ENCODE data around the gene FRMD8.
"Not testable (repeated sequence)": the region's sequence is repeated elsewhere in the genome, so short reads cannot be mapped to it uniquely, and the experiment has no call there.

The FRMD8 gene

DNA sequence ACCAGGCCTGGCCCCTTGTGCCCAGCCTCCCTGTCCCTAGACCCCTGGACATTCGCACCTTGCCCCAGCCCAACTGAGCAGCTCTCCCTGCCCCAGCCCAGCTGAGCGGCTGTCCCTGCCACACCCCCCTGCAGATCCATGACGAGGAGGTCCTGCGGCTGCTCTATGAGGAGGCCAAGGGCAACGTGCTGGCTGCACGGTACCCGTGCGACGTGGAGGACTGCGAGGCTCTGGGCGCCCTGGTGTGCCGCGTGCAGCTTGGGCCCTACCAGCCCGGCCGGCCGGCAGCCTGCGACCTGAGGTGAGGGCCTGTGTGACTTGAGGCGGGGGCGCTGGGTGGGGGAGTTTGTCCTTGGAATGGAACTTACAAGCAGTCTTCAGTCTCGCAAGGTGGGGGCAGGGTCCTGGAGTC, 7.7 kb downstream of the FRMD8 start:
- no peak for DNase-seq

DNA sequence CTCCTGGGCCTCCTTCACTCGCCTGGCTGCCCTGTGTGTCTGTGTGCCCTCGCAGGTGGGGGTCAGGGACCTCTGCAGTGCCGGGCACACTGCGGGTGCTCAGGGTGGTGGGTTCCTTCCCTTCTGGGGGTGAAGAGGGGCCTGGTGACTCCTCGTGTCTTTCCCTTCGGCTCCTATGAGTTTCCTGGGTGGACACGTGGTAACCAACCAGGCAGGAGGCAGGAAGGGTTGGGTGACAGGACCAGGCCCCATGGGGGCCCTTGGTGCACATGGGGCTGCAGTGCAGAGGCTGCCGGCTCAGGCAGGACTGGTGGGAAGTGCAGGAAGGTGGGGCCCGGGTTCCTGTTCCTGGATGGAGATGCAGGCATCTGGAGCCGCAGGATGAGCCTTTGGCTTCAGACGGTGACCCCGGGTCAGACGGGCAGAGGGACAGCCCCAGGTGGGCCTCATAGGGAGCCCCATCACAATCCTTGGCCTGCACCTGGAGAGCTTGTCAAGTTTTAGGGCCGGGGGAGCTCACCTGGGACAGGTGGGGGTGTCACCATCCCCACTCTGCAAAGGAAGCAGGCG, 9.6 kb downstream of the FRMD8 start:
- DNase-seq, result no peak

GRCh38 chr11:65396769-65397745, 10.6 kb downstream of the FRMD8 start:
- no peak for DNase-seq

DNA sequence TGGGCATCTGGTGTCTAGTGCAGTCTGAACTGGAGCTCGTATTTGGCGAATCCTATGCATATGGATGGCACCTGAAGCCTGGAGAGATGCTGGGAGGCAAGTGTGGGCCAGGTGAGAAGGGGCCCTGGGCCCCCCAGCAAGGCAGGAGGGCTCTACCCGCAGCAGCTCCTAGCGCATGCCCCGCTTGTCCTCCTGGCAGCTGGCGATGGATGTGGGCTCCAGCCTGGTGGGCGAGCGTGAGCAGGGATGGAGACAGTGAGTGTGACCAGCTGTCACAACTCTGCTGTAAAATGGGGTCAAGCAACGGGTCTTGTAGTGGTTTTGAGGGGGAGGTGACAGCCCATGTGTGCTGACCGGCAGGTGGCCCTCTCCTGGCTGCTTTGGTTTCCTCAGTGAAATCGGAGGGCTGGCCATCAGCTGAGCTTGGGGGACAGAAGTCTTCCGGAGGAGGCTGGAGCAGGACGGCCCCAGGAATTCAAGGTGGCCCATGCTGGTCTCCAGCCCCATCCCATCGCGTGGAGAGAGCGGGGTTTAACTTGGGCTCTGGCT, 12.0 kb downstream of the FRMD8 start:
- DNase-seq, result no peak

DNA sequence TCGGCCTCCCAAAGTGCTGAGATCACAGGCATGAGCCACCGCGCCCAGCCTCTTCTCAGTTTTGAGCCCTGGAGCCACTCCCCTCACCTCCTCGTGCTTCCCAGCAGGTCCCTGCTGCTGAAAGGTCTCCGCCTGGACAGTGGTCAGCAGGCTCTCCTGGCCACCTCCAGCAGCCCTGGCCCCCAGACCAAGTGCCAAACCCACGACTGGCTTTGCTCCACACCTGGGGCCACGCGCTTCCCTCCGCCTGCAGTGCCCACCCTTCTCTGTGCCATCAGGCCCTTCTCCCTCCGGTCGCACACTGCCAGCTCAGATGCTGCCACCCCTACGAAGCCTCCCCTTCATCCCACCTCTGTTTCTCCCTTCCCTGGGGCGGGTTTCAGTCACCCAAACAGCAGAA, 12.8 kb downstream of the FRMD8 start:
- no peak for DNase-seq

DNA sequence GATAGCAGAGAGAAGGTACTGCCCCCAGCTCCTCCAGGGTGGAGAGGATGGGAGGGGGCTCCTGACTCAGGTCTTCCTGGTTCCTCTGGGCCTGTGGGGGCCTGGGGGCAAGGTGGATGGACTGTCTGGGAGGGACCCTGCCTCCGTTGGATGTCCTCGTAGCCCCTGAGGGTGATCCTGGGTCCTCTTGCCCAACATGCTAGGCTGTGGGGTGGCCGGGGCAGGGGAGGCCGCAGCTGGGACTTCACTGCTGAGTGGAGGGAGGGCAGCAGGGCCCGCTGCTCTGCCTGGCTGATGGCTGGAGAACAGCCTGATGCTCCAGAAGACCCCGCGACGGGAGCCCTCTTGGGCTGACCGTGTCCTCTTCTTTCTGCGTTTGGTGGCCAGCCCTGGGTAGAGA, 13.4 kb downstream of the FRMD8 start:
- no peak for DNase-seq

GRCh38 chr11:65400307-65401072, 14.1 kb downstream of the FRMD8 start:
- no peak for DNase-seq

DNA sequence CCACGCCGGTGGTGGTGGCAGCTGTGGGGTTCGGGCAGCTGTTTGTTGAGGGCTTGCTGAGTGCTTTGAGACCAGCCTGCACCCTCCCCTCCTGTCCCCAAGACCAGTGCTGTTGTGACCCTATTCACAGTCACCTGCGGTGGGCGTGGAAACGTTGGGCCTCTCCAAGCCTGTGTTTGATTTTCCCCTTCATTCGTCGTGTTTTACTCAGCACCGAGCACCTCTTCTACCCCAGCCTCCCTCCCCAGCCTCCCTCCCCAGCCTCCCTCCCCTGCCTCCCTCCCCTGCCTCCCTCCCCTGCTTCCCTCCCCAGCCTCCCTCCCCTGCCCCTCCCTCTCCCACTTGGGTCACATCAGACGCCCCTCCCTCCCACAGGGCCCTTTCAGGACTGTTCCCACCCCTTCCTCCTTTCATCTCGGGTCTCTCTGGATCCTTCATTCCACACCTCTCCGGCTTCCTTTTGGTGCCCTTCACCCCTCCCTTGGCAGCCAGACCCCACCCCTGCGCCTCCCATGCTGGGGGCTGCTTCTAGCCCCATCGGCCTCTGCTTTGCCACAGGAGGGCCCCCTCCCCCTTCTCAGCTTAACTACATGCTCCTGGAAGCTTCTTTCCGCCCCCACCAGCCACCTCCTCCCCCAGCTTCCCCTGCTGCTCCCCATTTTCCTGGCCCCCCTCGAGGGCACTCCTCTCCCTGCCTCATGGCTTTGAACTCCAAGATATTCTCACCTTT, 14.8 kb downstream of the FRMD8 start:
- no peak for DNase-seq

DNA sequence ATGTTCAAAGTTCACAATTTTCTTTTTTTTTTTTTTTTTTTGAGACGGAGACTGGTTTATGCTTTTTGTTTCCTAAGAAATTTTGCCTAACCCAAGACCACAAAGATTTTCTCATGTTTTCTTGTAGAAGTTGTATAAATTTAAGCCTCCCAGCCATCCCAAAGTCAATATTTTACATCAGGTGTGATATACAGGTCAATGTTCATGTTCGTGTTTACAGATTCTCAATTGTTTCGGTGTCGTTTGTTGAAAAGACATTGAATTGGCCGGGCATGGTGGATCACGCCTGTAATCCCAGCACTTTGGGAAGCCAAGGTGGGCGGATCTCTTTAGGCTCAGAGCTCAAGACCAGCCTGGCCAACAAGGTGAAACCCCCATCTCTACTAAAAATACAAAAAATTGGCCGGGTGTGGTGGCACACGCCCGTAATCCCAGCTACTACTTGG, 15.4 kb downstream of the FRMD8 start:
- no peak for DNase-seq

DNA sequence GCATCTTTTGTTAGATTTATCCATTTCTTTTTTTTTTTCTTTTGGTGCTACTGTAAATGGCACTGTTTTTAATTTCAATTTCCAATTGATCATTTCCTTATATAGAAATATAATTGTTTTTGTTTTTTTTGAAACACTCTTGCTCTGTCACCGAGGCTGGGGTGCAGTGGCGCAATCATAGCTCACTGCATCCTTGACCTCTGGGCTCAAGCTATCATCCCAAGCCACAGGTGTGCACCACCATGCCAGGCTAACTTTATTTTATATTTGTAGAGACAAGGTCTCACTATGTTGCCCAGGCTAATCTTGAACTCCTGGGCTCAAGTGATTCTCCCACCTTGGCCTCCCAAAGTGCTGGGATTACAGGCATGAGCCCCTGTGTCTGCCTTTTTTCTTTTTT, 16.4 kb downstream of the FRMD8 start:
- DNase-seq, result no peak

- DNase-seq, result peak; percentile 13 to 59
Observed at GRCh38 chr11:65403607-65404121, 17.2 kb downstream of the FRMD8 start.

DNA sequence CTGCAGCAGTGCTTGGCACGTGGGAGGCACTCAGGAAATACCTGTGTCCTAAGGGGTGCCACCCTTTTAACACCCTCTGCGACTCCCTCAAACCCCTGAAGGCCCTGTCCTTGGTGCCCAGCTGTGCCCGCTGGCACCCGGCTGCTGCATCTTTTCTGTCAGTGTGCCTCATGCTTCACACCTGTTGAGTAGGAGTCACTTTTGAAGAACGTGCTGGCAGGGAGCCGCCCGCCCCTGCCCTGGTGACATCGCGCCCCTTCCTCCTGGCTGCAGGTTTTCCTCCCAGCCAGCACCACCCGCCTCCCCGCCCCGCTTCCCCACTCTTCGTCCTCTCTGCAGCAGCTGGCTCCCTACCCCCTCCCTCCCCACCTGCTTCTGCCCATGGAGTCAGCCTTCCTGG, 17.8 kb downstream of the FRMD8 start:
- DNase-seq, result no peak

DNA sequence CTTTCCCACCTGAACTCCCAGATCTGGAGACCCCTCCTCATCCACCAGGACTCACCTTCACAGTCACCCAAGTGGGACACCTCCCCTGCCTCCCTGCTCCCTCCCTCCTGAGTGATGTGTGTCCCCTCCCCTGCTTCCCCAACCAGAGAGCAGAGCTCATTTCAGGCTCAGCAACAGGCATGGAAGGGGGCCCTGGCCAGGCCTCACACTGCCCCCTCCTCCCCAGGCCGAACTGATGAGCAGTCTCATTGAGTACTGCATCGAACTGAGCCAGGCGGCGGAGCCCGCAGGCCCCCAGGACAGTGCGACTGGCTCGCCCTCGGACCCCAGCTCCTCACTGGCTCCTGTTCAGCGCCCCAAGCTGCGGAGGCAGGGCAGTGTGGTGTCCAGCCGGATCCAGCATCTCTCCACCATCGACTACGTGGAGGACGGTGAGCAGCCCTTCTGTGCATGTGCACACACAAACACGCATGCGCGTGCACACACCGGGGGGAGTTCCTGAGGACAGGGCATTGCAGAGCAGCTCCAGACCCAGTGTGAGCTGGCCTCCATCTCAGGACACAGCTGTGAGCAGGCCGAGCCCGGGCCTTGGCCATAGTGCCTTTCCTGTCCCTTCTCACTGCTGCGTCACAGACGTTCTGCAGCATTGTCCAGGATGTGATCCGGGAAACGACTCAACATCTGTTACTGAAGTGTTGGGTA, 18.4 kb downstream of the FRMD8 start:
- no peak for DNase-seq

GRCh38 chr11:65410936-65411680, 24.7 kb downstream of the FRMD8 start:
- DNase-seq, result no peak

- no peak for DNase-seq
Observed at GRCh38 chr11:65411681-65412070, 25.2 kb downstream of the FRMD8 start.

GRCh38 chr11:65412271-65413076, 26.0 kb downstream of the FRMD8 start:
- DNase-seq, result no peak

- DNase-seq, result not testable (repeated sequence)
Observed at GRCh38 chr11:65413077-65413664, 26.7 kb downstream of the FRMD8 start.

GRCh38 chr11:65414776-65415498, 28.5 kb downstream of the FRMD8 start:
- DNase-seq, result no peak

Measured in CD4-positive, alpha-beta T cell treated with Interleukin-1 beta for 1 hour (primary cell).